Endothelial cell of umbilical vein (primary cell): ENCODE data around the gene FCER1A. TPM values are rescaled to one million over a fixed set of nuclear protein-coding genes. Genes with fewer than 3 reads are reported as not detected.

ENCODE experiments used
- BruUV-seq: library from RNA; stranded (reverse); fragments of 400-500 nt; replicated peaks from 2 replicates; lab custom pipeline; 2021; lab: Mats Ljungman, UMichigan
- CTCF ChIA-PET: fragments of 300-600, 350-600 bp; sonication (Branson Sonifier 250); formaldehyde crosslinking; loops from one replicate; lab custom pipeline; 2021; ENCODE audit warnings: antibody characterized with exemption, inconsistent platforms; lab: Charles Lee
- POLR2A ChIA-PET: fragments of 300-600, 350-600 bp; sonication (Branson Sonifier 250); formaldehyde crosslinking; loops from one replicate; lab custom pipeline; 2021; ENCODE audit warnings: antibody characterized with exemption, inconsistent platforms; lab: Charles Lee
- DNase-seq: peaks from one replicate; pipeline ENCODE4 v3.0.0-alpha.2; 2011; ENCODE audit warnings: low read depth, low spot score
- FAIRE-seq: peaks from 2 replicates; lab custom pipeline; 2011; peaks lifted over from hg19 to GRCh38; lab: Jason Lieb, UNC
- H2AFZ ChIP-seq: 2 replicates; pipeline ENCODE4 v1.6.0; 2012; ENCODE audit warnings: low read depth, low read length, control low read depth, inconsistent platforms
- H3K27ac ChIP-seq: 2 replicates; pipeline ENCODE4 v1.5.1; 2011; ENCODE audit warnings: low read depth, mild to moderate bottlenecking, control low read depth, low read length, moderate library complexity; ENCODE audit not compliant: insufficient read depth
- H3K27me3 ChIP-seq, 2 experiments: 2 replicates each; pipeline versions ENCODE4 v1.6.0 to v1.6.1; 2011; ENCODE audit warnings: low read length in 2 of 2, mixed read lengths in 1 of 2; ENCODE audit not compliant: control insufficient read depth in 2 of 2, insufficient read depth in 2 of 2
- H3K36me3 ChIP-seq, 2 experiments: 2 replicates in 1 of 2; 3 replicates in 1 of 2; pipeline ENCODE4 v1.5.1; 2011; ENCODE audit warnings: low read length in 2 of 2, mild to moderate bottlenecking in 1 of 2, moderate library complexity in 1 of 2; ENCODE audit not compliant: control insufficient read depth in 2 of 2, insufficient read depth in 2 of 2; ENCODE audit errors: extremely low read depth in 1 of 2
- H3K4me1 ChIP-seq: 3 replicates; pipeline ENCODE4 v1.5.1; 2011; ENCODE audit warnings: mild to moderate bottlenecking, low read length; ENCODE audit not compliant: control insufficient read depth, insufficient read depth; ENCODE audit errors: extremely low read depth
- H3K4me2 ChIP-seq: 2 replicates; pipeline ENCODE4 v1.6.1; 2011; ENCODE audit warnings: low read length, control low read depth, mixed read lengths; ENCODE audit not compliant: insufficient read depth
- H3K4me3 ChIP-seq, 3 experiments: fragments of 200-600 bp in 1 of 3; sonication (generic), shearing (Covaris generic) in 1 of 3; replicated peaks in 1 of 3; 2 replicates each; pipeline ENCODE4 v1.5.1; 2011 to 2016; ENCODE audit warnings: control low read depth in 3 of 3, low read length in 3 of 3, mild to moderate bottlenecking in 2 of 3, inconsistent platforms in 1 of 3, low read depth in 1 of 3, moderate library complexity in 1 of 3; ENCODE audit not compliant: insufficient read depth in 1 of 3
- H3K79me2 ChIP-seq: 2 replicates; pipeline ENCODE4 v1.6.0; 2012; ENCODE audit warnings: low read length, inconsistent platforms; ENCODE audit not compliant: control insufficient read depth, insufficient read depth
- H3K9ac ChIP-seq: replicated peaks from 2 replicates; pipeline ENCODE3; 2011; ENCODE audit warnings: low read length, control low read depth; ENCODE audit not compliant: insufficient read depth; ENCODE audit errors: extremely low read depth
- H3K9me1 ChIP-seq: replicated peaks from 3 replicates; pipeline ENCODE4 v1.6.0; 2011; ENCODE audit warnings: mild to moderate bottlenecking, low read length; ENCODE audit not compliant: control insufficient read depth, insufficient read depth; ENCODE audit errors: extremely low read depth
- H3K9me3 ChIP-seq: replicated peaks from 2 replicates; pipeline ENCODE4 v1.5.1; 2012; ENCODE audit warnings: low read length, inconsistent platforms; ENCODE audit not compliant: control insufficient read depth, insufficient read depth
- H4K20me1 ChIP-seq: replicated peaks from 2 replicates; pipeline ENCODE3; 2011; ENCODE audit warnings: mild to moderate bottlenecking, low read length; ENCODE audit not compliant: control insufficient read depth, insufficient read depth; ENCODE audit errors: extremely low read depth
- CTCF ChIP-seq, 2 donors: IDR thresholded peaks; 1 replicate in 1 of 2; 2 replicates in 1 of 2; pipeline ENCODE4 v1.5.1; 2011; ENCODE audit warnings: low read length in 2 of 2, mild to moderate bottlenecking in 2 of 2, moderate library complexity in 2 of 2, control low read depth in 1 of 2, inconsistent platforms in 1 of 2, low read depth in 1 of 2; ENCODE audit not compliant: insufficient read depth in 1 of 2; ENCODE audit errors: extremely low read depth in 1 of 2
- EZH2 ChIP-seq: IDR thresholded peaks from 2 replicates; pipeline ENCODE4 v1.6.1; 2012; ENCODE audit warnings: borderline replicate concordance, low read depth, mild to moderate bottlenecking, moderate library complexity, low read length, inconsistent platforms; ENCODE audit not compliant: severe bottlenecking
- FOS ChIP-seq: IDR thresholded peaks from 2 replicates; pipeline ENCODE4 v1.6.1; 2011; ENCODE audit warnings: mild to moderate bottlenecking, low read length, moderate library complexity, borderline replicate concordance; ENCODE audit not compliant: insufficient read depth
- GATA2 ChIP-seq: IDR thresholded peaks from 2 replicates; pipeline ENCODE4 v1.7.0; 2011; ENCODE audit warnings: low read depth, mild to moderate bottlenecking, moderate library complexity, mixed read lengths, low read length; ENCODE audit not compliant: insufficient read length, insufficient read depth
- JUN ChIP-seq: IDR thresholded peaks from 2 replicates; pipeline ENCODE4 v1.6.1; 2011; ENCODE audit warnings: borderline replicate concordance, low read depth; ENCODE audit not compliant: insufficient read length, insufficient read depth
- MAX ChIP-seq: IDR thresholded peaks from 2 replicates; pipeline ENCODE4 v1.6.1; 2011; ENCODE audit not compliant: insufficient read depth, insufficient read length
- POLR2A ChIP-seq: IDR thresholded peaks from 2 replicates; pipeline ENCODE4 v1.6.1; 2012; ENCODE audit warnings: low read depth, mild to moderate bottlenecking, control low read depth, low read length
- dilution Hi-C: fragments of 300-500 bp; cut with MboI; formaldehyde crosslinking; loops from one replicate; pipeline ENCODE4 v1.15.0; 2019; ENCODE audit warnings: low sequenced_read_pairs; ENCODE audit not compliant: extremely low pct_ligation_motif_present
- intact Hi-C: fragments of 100-400 bp; cut with micrococcal nuclease; formaldehyde crosslinking; loops from one replicate; pipeline ENCODE4 v1.10.0; 2022
- polyA plus RNA-seq, 4 experiments: library from polyadenylated mRNA; depleted of rRNA in 3 of 4; stranded (reverse) in 3 of 4; unstranded in 1 of 4; fragments of >200 nt; gene quantifications; 2 replicates each; pipeline versions ENCODE4 v1.2.1 to v1.2.3, GENCODE V29; 2011 to 2012; ENCODE audit warnings: missing spikeins in 1 of 4
- total RNA-seq: library from RNA; stranded (reverse); gene quantifications from 2 replicates; pipeline ENCODE4 v1.2.3, GENCODE V29; 2021

The FCER1A gene
- total and polyA plus RNA-seq, 2 donors (not counting 3 experiments of a cell fraction or from before 2014, with no cell fraction given) = not detected

GRCh38 chr1:159341736-159342135 is 39.6 kb downstream of the FCER1A start:
- H3K4me2 ChIP-seq = no peak overlapping the region
- H3K9me1 ChIP-seq = no peaks in the 10 kb centered on the region
- CTCF ChIA-PET = interaction anchor here (0.7 to 1.6 kb wide), 3 partner anchors 10 to 434 kb away, joined by 3 to 5 read pairs (median 3); no protein-coding TSS in a partner anchor
- no peak overlapping the region for H3K27ac ChIP-seq
- FAIRE-seq = no peak
- no peak overlapping the region for H3K9ac ChIP-seq
- H3K4me3 ChIP-seq = no peak overlapping the region
- no peaks in the 10 kb centered on the region for H3K27me3 ChIP-seq
- H4K20me1 ChIP-seq = no peaks in the 10 kb centered on the region
- dilution Hi-C loops = no loop called here
- no peak for DNase-seq
- H3K36me3 ChIP-seq = no peaks in the 10 kb centered on the region
- intact Hi-C loops = no loop called here
- no peaks in the 10 kb centered on the region for H3K9me3 ChIP-seq
- TF ChIP-seq POLR2A = no peak
- TF ChIP-seq JUN = no peak
- no peak for TF ChIP-seq CTCF (IDR thresholded peaks at IDR 0.05; ENCODE audit: extremely low read depth in 1 of 2, insufficient read depth in 1 of 2, low read depth in 1 of 2, low read length in 2 of 2)
- TF ChIP-seq MAX = no peak
- no peak for TF ChIP-seq GATA2
- no peak for TF ChIP-seq FOS
- no peak for TF ChIP-seq EZH2
- no peaks in the 10 kb centered on the region for H3K4me1 ChIP-seq
- H2AFZ ChIP-seq = no peak overlapping the region
- no TSS peak for BruUV-seq
- POLR2A ChIA-PET = no interaction called here
- H3K79me2 ChIP-seq = no peaks in the 10 kb centered on the region
